Ishikawa (cell line): Measurements from ENCODE around the gene RALGAPA1.

Experiments
- CEBPB ChIP-seq: IDR thresholded peaks from 2 replicates; pipeline ENCODE4 v1.6.1; 2012
- CREB1 ChIP-seq: IDR thresholded peaks from 2 replicates; pipeline ENCODE4 v1.6.1; 2012; ENCODE audit warnings: low read depth
- EGR1 ChIP-seq: IDR thresholded peaks from 2 replicates; pipeline ENCODE4 v1.6.1; 2012
- EP300 ChIP-seq: IDR thresholded peaks from 2 replicates; pipeline ENCODE4 v1.6.1; 2012; ENCODE audit warnings: borderline replicate concordance
- FOXM1 ChIP-seq: IDR thresholded peaks from 2 replicates; pipeline ENCODE4 v1.6.1; 2012; ENCODE audit warnings: low read depth, borderline replicate concordance
- NFIC ChIP-seq: IDR thresholded peaks from 2 replicates; pipeline ENCODE4 v1.6.1; 2012
- RAD21 ChIP-seq: IDR thresholded peaks from 2 replicates; pipeline ENCODE4 v1.6.1; 2012; ENCODE audit warnings: low read depth
- TAF1 ChIP-seq: IDR thresholded peaks from 2 replicates; pipeline ENCODE4 v1.6.1; 2012; ENCODE audit warnings: low read depth, mild to moderate bottlenecking
- TCF12 ChIP-seq: IDR thresholded peaks from 2 replicates; pipeline ENCODE4 v1.6.1; 2012; ENCODE audit warnings: low read depth
- TEAD4 ChIP-seq: IDR thresholded peaks from 2 replicates; pipeline ENCODE4 v1.6.1; 2012
- YY1 ChIP-seq: IDR thresholded peaks from 2 replicates; pipeline ENCODE4 v1.6.1; 2012; ENCODE audit warnings: low read depth
- ZBTB7A ChIP-seq: IDR thresholded peaks from 2 replicates; pipeline ENCODE4 v1.6.1; 2012; ENCODE audit warnings: low read depth
- TF ChIP-seq, protein P1 (sequence below): IDR thresholded peaks from 2 replicates; pipeline ENCODE4 v1.6.1; 2012
- TF ChIP-seq, protein P2 (sequence below): IDR thresholded peaks from 2 replicates; pipeline ENCODE4 v1.6.1; 2012; ENCODE audit warnings: low read depth, mild to moderate bottlenecking
- TF ChIP-seq, protein P3 (sequence below): IDR thresholded peaks from 2 replicates; pipeline ENCODE4 v1.6.1; 2012

The RALGAPA1 gene

DNA sequence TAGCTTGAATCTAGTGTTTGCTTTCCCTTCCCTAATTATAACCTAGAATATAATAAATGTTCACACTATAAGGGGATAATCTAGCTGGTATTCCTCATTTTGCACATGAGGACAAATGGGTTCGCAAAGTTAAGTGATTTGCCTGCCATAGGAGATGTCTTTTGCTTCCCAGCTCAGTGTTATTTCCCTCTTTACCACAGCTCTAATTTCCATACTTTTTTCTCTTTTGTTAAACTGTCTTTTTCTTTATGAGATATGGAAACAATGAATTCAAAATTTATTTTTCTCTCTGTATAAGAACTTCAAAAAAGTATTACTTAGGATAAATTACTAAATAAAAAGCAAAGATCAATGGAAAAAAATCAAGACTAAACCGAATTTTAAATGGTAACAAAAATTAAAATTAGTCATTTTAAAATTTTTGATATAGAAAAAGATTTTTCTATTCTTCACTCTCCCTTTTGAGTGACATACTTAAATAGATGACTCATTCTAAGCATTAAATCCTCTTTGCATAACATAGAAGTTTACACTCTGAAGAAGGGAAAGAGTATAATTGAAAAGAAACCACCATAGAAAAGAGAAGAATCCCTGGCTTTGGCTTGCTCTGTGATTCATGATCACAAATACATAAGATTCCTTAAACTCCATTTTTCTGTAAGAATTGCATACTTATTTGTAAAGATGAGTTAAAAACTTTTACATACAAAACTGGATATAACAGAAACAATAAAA lies 177.9 kb downstream of the RALGAPA1 start:
- TF ChIP-seq, protein P1, sequence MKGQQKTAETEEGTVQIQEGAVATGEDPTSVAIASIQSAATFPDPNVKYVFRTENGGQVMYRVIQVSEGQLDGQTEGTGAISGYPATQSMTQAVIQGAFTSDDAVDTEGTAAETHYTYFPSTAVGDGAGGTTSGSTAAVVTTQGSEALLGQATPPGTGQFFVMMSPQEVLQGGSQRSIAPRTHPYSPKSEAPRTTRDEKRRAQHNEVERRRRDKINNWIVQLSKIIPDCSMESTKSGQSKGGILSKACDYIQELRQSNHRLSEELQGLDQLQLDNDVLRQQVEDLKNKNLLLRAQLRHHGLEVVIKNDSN: no peak
- TF ChIP-seq TAF1: no peak
- TF ChIP-seq TEAD4: no peak
- TF ChIP-seq, protein P2, sequence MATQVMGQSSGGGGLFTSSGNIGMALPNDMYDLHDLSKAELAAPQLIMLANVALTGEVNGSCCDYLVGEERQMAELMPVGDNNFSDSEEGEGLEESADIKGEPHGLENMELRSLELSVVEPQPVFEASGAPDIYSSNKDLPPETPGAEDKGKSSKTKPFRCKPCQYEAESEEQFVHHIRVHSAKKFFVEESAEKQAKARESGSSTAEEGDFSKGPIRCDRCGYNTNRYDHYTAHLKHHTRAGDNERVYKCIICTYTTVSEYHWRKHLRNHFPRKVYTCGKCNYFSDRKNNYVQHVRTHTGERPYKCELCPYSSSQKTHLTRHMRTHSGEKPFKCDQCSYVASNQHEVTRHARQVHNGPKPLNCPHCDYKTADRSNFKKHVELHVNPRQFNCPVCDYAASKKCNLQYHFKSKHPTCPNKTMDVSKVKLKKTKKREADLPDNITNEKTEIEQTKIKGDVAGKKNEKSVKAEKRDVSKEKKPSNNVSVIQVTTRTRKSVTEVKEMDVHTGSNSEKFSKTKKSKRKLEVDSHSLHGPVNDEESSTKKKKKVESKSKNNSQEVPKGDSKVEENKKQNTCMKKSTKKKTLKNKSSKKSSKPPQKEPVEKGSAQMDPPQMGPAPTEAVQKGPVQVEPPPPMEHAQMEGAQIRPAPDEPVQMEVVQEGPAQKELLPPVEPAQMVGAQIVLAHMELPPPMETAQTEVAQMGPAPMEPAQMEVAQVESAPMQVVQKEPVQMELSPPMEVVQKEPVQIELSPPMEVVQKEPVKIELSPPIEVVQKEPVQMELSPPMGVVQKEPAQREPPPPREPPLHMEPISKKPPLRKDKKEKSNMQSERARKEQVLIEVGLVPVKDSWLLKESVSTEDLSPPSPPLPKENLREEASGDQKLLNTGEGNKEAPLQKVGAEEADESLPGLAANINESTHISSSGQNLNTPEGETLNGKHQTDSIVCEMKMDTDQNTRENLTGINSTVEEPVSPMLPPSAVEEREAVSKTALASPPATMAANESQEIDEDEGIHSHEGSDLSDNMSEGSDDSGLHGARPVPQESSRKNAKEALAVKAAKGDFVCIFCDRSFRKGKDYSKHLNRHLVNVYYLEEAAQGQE: no peak
- no peak for TF ChIP-seq ZBTB7A
- no peak for TF ChIP-seq CREB1
- no peak for TF ChIP-seq EP300
- TF ChIP-seq YY1: no peak
- no peak for TF ChIP-seq CEBPB

DNA sequence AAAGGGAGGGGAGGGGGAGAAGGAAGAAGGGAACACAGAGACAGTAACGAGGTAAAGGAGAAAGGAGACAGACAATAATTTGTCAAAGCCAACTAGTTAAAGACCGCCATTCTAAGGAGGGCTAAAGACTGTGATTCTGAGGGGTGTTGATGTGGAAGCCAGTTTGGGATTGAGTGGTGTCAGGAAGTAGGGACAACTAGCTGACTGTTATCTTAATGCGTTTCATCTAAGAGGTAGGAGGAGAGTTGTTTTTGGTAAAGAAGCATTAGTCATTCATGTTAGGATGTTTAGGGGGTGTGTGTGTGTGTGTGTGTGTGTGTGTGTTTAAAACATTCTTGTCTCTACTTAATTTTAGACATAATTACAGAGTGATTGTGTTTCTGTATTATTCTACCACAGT lies 180.1 kb downstream of the RALGAPA1 start:
- TF ChIP-seq, protein P3, sequence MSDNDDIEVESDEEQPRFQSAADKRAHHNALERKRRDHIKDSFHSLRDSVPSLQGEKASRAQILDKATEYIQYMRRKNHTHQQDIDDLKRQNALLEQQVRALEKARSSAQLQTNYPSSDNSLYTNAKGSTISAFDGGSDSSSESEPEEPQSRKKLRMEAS: no peak
- TF ChIP-seq CEBPB: no peak
- TF ChIP-seq, protein P2: no peak
- TF ChIP-seq TCF12: no peak
- TF ChIP-seq EP300: no peak
- no peak for TF ChIP-seq RAD21
- no peak for TF ChIP-seq FOXM1
- TF ChIP-seq TAF1: no peak
- no peak for TF ChIP-seq NFIC
- no peak for TF ChIP-seq YY1
- TF ChIP-seq, protein P1: no peak
- TF ChIP-seq ZBTB7A: no peak
- no peak for TF ChIP-seq EGR1

DNA sequence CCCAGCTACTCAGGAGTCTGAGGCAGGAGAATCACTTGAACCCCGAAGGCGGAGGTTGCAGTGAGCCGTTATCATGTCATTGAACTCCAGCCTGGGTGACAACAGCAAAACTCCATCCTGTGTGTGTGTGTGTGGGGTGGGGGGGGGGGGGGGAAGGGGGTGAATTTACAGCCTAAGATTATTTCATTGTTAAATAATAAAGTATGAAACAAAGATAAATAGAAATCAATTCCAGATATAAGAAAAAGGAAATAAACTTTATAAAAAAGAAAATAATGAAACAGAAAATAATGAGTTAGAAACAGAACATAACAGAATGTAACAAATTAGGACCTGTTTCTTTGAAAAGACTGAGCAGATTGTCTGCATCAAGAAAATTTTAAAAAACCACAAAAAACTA lies 191.6 kb downstream of the RALGAPA1 start:
- no peak for TF ChIP-seq RAD21
- no peak for TF ChIP-seq CEBPB
- TF ChIP-seq EGR1: no peak
- TF ChIP-seq, protein P2: no peak

DNA sequence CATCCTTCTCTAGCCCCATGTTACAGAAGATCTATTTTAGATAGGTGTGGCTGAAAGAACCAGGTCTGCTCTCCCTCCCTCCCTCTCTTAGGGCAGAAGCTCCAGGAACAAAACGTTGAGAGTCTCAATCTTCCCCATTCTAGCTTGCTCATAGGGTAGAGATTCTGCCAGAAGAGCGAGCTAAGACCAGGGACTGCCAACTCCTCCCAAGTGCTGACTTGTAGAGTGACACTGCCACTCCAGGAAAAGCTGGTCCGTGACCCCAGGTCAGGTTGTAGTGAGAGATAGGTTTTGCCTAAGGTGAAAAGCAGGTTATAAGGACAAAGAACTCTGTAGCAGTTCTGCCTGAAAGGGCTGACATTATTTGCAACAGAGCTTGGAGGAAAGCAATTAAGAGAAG lies 201.7 kb downstream of the RALGAPA1 start:
- TF ChIP-seq, protein P2: no peak
- TF ChIP-seq EP300 (no peak), CEBPB (no peak), ZBTB7A (no peak), EGR1 (no peak), RAD21 (no peak), NFIC (no peak), TAF1 (no peak), CREB1 (no peak), FOXM1 (no peak), YY1 (no peak), TCF12 (no peak), TEAD4 (no peak)
- TF ChIP-seq, protein P1: no peak
- TF ChIP-seq, protein P3: no peak
